Measurements from ENCODE around the gene METTL2B. TPM values are rescaled to one million over a fixed set of nuclear protein-coding genes. Genes with fewer than 3 reads are reported as not detected.
A peak's percentile ranks its signal among the peaks of the same experiment; 100 is the strongest.

The METTL2B gene
- total and polyA plus RNA-seq, 2 of the 13 experiments (the other 11 are each of a cell fraction or from before 2014, with no cell fraction given): 15.5 to 33.1 TPM

DNA sequence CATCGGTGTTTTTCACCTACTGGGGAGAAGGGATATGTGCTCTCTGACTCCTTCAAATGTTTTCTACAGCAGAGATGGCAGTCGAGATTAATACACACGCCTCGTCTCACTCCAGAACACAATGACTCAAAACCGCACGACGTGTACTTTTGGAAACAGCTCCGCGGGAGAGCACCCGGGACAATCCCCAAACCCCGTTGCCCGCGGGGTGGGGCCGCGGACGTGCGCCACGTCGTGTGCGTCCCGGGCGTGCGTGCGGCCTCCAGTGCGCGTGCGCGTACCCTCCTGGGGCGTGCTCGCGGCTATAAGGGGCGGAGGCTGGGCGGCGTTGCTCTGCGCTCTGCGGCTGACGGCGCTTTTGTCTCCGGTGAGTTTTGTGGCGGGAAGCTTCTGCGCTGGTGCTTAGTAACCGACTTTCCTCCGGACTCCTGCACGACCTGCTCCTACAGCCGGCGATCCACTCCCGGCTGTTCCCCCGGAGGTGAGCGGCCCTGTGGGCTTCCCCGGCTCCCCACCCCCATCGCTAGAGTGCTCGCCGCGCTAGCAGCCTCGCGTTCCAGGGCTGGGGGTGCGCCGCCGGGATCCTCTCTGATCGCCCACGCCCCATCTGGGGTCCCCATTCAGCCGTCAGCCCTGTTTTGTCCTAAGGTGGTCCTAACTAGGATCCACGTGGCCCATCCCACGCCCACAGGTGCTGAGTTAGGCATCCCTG lies 20.8 kb upstream of the METTL2B start, which contains the start of gene HILPDA (continued):
- TF ChIP-seq ARNT2 (CRISPR knock-in tag; IDR thresholded peaks at IDR 0.05; ENCODE audit: low read depth) (peak; percentile 59; the same call in 1 of the 2 replicates), PITX1 (CRISPR knock-in tag; IDR thresholded peaks at IDR 0.05) (no peak), REL (CRISPR knock-in tag; conservative IDR thresholded peaks at IDR 0.05) (no peak; the same call in 1 of the 2 replicates), EED (CRISPR knock-in tag; IDR thresholded peaks at IDR 0.05) (no peak), NCOA5 (CRISPR knock-in tag; IDR thresholded peaks at IDR 0.05) (no peak), ZFX (CRISPR knock-in tag; IDR thresholded peaks at IDR 0.05; ENCODE audit: low read depth) (peak; percentile 84; the same call in 1 of the 2 replicates), KDM1A (CRISPR knock-in tag; IDR thresholded peaks at IDR 0.05) (no peak), U2AF1 (optimal IDR thresholded peaks at IDR 0.05; ENCODE audit: low read depth, low read length) (no peak), FOXM1 (CRISPR knock-in tag; IDR thresholded peaks at IDR 0.05) (no peak), NR2F2 (IDR thresholded peaks at IDR 0.05; ENCODE audit: borderline replicate concordance, low read depth) (no peak), MED1 (CRISPR knock-in tag; IDR thresholded peaks at IDR 0.05) (peak; percentile 77), TCF12 (IDR thresholded peaks at IDR 0.05) (no peak), TCF12 (CRISPR knock-in tag; IDR thresholded peaks at IDR 0.05) (no peak)
- TF ChIP-seq, protein P1, sequence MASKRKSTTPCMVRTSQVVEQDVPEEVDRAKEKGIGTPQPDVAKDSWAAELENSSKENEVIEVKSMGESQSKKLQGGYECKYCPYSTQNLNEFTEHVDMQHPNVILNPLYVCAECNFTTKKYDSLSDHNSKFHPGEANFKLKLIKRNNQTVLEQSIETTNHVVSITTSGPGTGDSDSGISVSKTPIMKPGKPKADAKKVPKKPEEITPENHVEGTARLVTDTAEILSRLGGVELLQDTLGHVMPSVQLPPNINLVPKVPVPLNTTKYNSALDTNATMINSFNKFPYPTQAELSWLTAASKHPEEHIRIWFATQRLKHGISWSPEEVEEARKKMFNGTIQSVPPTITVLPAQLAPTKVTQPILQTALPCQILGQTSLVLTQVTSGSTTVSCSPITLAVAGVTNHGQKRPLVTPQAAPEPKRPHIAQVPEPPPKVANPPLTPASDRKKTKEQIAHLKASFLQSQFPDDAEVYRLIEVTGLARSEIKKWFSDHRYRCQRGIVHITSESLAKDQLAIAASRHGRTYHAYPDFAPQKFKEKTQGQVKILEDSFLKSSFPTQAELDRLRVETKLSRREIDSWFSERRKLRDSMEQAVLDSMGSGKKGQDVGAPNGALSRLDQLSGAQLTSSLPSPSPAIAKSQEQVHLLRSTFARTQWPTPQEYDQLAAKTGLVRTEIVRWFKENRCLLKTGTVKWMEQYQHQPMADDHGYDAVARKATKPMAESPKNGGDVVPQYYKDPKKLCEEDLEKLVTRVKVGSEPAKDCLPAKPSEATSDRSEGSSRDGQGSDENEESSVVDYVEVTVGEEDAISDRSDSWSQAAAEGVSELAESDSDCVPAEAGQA (IDR thresholded peaks at IDR 0.05; ENCODE audit: low read depth): no peak; the same call in 1 of the 2 replicates
- TF ChIP-seq, protein P1 (CRISPR knock-in tag; IDR thresholded peaks at IDR 0.05; ENCODE audit: borderline replicate concordance): no peak
- TF ChIP-seq, protein P2, sequence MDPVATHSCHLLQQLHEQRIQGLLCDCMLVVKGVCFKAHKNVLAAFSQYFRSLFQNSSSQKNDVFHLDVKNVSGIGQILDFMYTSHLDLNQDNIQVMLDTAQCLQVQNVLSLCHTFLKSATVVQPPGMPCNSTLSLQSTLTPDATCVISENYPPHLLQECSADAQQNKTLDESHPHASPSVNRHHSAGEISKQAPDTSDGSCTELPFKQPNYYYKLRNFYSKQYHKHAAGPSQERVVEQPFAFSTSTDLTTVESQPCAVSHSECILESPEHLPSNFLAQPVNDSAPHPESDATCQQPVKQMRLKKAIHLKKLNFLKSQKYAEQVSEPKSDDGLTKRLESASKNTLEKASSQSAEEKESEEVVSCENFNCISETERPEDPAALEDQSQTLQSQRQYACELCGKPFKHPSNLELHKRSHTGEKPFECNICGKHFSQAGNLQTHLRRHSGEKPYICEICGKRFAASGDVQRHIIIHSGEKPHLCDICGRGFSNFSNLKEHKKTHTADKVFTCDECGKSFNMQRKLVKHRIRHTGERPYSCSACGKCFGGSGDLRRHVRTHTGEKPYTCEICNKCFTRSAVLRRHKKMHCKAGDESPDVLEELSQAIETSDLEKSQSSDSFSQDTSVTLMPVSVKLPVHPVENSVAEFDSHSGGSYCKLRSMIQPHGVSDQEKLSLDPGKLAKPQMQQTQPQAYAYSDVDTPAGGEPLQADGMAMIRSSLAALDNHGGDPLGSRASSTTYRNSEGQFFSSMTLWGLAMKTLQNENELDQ (CRISPR knock-in tag; IDR thresholded peaks at IDR 0.05; ENCODE audit: borderline replicate concordance): no peak
- TF ChIP-seq, protein P3, sequence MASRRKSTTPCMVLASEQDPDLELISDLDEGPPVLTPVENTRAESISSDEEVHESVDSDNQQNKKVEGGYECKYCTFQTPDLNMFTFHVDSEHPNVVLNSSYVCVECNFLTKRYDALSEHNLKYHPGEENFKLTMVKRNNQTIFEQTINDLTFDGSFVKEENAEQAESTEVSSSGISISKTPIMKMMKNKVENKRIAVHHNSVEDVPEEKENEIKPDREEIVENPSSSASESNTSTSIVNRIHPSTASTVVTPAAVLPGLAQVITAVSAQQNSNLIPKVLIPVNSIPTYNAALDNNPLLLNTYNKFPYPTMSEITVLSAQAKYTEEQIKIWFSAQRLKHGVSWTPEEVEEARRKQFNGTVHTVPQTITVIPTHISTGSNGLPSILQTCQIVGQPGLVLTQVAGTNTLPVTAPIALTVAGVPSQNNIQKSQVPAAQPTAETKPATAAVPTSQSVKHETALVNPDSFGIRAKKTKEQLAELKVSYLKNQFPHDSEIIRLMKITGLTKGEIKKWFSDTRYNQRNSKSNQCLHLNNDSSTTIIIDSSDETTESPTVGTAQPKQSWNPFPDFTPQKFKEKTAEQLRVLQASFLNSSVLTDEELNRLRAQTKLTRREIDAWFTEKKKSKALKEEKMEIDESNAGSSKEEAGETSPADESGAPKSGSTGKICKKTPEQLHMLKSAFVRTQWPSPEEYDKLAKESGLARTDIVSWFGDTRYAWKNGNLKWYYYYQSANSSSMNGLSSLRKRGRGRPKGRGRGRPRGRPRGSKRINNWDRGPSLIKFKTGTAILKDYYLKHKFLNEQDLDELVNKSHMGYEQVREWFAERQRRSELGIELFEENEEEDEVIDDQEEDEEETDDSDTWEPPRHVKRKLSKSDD (CRISPR knock-in tag; IDR thresholded peaks at IDR 0.05; ENCODE audit: low read depth): no peak
- TF ChIP-seq, protein P4, sequence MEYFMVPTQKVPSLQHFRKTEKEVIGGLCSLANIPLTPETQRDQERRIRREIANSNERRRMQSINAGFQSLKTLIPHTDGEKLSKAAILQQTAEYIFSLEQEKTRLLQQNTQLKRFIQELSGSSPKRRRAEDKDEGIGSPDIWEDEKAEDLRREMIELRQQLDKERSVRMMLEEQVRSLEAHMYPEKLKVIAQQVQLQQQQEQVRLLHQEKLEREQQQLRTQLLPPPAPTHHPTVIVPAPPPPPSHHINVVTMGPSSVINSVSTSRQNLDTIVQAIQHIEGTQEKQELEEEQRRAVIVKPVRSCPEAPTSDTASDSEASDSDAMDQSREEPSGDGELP (IDR thresholded peaks at IDR 0.05; ENCODE audit: borderline replicate concordance, low read depth): no peak
